SU-DHL-6 (cell line): ENCODE results near the gene AGAP1.

Experiments
- H2AFZ ChIP-seq: fragments of 200-600 bp; sonication (generic); 2 replicates; pipeline ENCODE4 v1.6.1; 2014; ENCODE audit warnings: low read depth, mild to moderate bottlenecking, moderate library complexity, mixed read lengths, antibody characterized with exemption, low read length; ENCODE audit not compliant: severe bottlenecking
- H3F3A ChIP-seq: fragments of 200-600 bp; shearing (Covaris generic); 2 replicates; pipeline ENCODE4 v1.6.0; 2016; ENCODE audit warnings: antibody characterized with exemption, mild to moderate bottlenecking; ENCODE audit not compliant: insufficient read depth
- H3K27ac ChIP-seq: fragments of 200-600 bp; sonication (generic); 2 replicates; pipeline ENCODE4 v1.5.1; 2016; ENCODE audit warnings: low read depth, mild to moderate bottlenecking, low read length, moderate library complexity, mixed read lengths
- H3K27me3 ChIP-seq: fragments of 200-600 bp; sonication (generic), shearing (Covaris generic); 2 replicates; pipeline ENCODE4 v1.6.0; 2014; ENCODE audit warnings: mild to moderate bottlenecking, low read length
- H3K36me3 ChIP-seq: fragments of 200-600 bp; sonication (generic); 2 replicates; pipeline ENCODE4 v1.6.1; 2014; ENCODE audit warnings: mild to moderate bottlenecking, low read length, mixed read lengths
- H3K4me2 ChIP-seq: fragments of 300-600, 200-600 bp; shearing (Covaris generic), sonication (generic); 2 replicates; pipeline ENCODE4 v1.6.0; 2014; ENCODE audit warnings: low read length, low read depth, mild to moderate bottlenecking; ENCODE audit not compliant: poor library complexity, severe bottlenecking
- H3K4me3 ChIP-seq: fragments of 200-600 bp; sonication (generic); 2 replicates; pipeline ENCODE4 v1.5.1; 2014; ENCODE audit warnings: antibody characterized with exemption, low read length, mild to moderate bottlenecking, mixed read lengths; ENCODE audit not compliant: insufficient read depth, poor library complexity, severe bottlenecking
- H3K79me2 ChIP-seq: fragments of 200-600 bp; sonication (generic); 2 replicates; pipeline ENCODE4 v1.6.1; 2014; ENCODE audit warnings: mild to moderate bottlenecking, low read length, moderate library complexity; ENCODE audit not compliant: insufficient read depth
- H3K9ac ChIP-seq: fragments of 200-600 bp; sonication (generic); 2 replicates; pipeline ENCODE4 v1.7.0; 2014; ENCODE audit warnings: mild to moderate bottlenecking, low read length
- H3K9me2 ChIP-seq: fragments of 200-600 bp; sonication (generic); replicated peaks from 2 replicates; pipeline ENCODE4 v1.6.1; 2014; ENCODE audit warnings: low read length; ENCODE audit not compliant: insufficient read depth
- H3K9me3 ChIP-seq: fragments of 200-600 bp; sonication (generic); 2 replicates; pipeline ENCODE4 v1.6.1; 2014; ENCODE audit warnings: low read length, mixed read lengths; ENCODE audit not compliant: insufficient read depth
- H4K20me1 ChIP-seq: fragments of 200-600 bp; sonication (generic); 2 replicates; pipeline ENCODE4 v1.6.1; 2014; ENCODE audit warnings: low read depth, mild to moderate bottlenecking, antibody characterized with exemption, low read length, moderate library complexity, mixed read lengths
- EZH2phosphoT487 ChIP-seq: fragments of 200-600 bp; sonication (generic), shearing (Covaris generic); conservative IDR thresholded peaks from 2 replicates; pipeline ENCODE4 v1.6.1; 2018; ENCODE audit warnings: mild to moderate bottlenecking, antibody characterized with exemption, low read length, moderate library complexity, mixed read lengths
- TF ChIP-seq, protein P1 (sequence below): fragments of 200-600 bp; sonication (generic); IDR thresholded peaks from one replicate; pipeline ENCODE4 v1.5.1; 2017; ENCODE audit warnings: antibody characterized with exemption, mild to moderate bottlenecking, low read length, moderate library complexity; ENCODE audit not compliant: insufficient read depth, poor library complexity, severe bottlenecking

AGAP1 gene

DNA sequence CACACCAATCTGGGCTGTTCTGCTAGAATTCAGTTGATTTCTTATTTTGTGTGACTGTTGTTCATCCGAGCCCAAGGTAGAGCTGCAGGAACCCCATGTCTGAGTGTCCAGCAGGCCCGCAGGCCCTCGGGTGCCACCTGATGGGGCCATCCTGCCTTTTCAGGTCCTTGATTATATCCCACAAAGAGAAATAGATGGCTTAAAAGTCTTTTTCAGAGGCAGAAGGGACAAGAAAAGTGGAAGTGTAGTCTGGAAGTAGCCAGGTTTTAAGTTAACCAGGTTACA, 52.2 kb downstream of the AGAP1 start:
- Histone ChIP-seq H3K27me3 (no peaks in the 10 kb centered on the region), H3K9me2 (no peaks in the 10 kb centered on the region), H4K20me1 (no peaks in the 10 kb centered on the region), H3K9me3 (no peaks in the 10 kb centered on the region), H3K36me3 (no peaks in the 10 kb centered on the region), H3K9ac (no peak overlapping the region), H2AFZ (no peak overlapping the region), H3K4me2 (no peak overlapping the region), H3K79me2 (no peaks in the 10 kb centered on the region), H3K27ac (no peak overlapping the region), H3K4me3 (no peak overlapping the region), H3F3A (no peaks in the 10 kb centered on the region)
- no peak for TF ChIP-seq EZH2phosphoT487
- TF ChIP-seq, protein P1, sequence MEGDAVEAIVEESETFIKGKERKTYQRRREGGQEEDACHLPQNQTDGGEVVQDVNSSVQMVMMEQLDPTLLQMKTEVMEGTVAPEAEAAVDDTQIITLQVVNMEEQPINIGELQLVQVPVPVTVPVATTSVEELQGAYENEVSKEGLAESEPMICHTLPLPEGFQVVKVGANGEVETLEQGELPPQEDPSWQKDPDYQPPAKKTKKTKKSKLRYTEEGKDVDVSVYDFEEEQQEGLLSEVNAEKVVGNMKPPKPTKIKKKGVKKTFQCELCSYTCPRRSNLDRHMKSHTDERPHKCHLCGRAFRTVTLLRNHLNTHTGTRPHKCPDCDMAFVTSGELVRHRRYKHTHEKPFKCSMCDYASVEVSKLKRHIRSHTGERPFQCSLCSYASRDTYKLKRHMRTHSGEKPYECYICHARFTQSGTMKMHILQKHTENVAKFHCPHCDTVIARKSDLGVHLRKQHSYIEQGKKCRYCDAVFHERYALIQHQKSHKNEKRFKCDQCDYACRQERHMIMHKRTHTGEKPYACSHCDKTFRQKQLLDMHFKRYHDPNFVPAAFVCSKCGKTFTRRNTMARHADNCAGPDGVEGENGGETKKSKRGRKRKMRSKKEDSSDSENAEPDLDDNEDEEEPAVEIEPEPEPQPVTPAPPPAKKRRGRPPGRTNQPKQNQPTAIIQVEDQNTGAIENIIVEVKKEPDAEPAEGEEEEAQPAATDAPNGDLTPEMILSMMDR: no peak

DNA sequence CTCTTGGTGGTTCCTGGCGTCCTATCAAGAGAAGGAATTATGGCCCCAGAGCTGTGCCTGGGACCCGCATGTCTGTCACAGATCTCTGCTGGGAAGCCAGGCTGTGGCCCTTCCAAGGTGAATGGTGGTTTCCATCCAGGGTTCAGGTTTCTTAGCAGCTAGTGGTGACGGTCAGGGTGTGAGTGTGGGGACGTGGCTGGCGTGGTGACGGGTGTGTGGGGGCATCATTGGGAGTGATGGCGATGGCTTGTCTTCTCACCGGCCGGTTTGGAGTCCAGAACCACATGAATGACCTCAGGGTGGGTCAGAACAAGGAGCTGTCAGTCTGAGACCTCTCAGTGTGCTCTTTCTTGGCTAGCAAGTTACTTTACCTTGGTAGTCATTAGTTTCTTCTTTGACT, 52.6 kb downstream of the AGAP1 start:
- H3K9me3 ChIP-seq: no peaks in the 10 kb centered on the region
- no peaks in the 10 kb centered on the region for H3K36me3 ChIP-seq
- no peaks in the 10 kb centered on the region for H3K9me2 ChIP-seq
- H3F3A ChIP-seq: no peaks in the 10 kb centered on the region
- no peaks in the 10 kb centered on the region for H3K27me3 ChIP-seq
- no peak overlapping the region for H3K9ac ChIP-seq
- H2AFZ ChIP-seq: no peak overlapping the region
- H3K4me3 ChIP-seq: no peak overlapping the region
- no peaks in the 10 kb centered on the region for H4K20me1 ChIP-seq
- H3K27ac ChIP-seq: no peak overlapping the region
- TF ChIP-seq, protein P1: no peak
- TF ChIP-seq EZH2phosphoT487: no peak
- H3K4me2 ChIP-seq: no peak overlapping the region
- no peaks in the 10 kb centered on the region for H3K79me2 ChIP-seq

DNA sequence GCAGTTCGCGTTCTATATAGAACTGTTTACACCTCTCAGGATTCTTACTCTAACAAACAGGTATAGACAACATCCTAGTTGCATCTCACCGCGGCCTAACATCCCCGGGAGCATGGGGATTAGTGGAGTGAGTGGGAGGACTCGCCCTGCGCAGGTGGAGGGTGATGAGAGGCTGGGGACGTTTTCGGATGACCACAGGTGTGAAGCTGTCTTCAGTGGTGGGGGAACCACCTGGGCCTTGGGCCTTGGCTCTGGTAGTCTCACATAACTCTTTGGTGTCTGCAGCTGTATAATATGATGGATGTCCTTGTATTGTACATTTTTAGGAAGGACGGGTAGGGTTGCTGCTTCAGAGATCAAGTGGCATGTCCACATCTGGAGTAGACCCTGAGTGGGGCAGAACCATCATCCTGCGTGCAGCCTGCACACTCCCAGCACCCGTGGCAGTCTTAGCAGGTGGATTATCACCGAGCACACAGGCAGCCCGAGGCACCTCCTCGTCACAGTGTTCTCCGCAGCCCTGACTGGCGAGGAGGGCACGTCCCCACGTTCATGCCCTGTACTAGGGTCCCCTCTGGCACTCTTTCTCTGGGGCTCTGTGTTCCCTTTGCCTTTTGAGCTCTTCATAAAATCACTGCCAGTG, 56.0 kb downstream of the AGAP1 start:
- no peaks in the 10 kb centered on the region for H4K20me1 ChIP-seq

More for the DNA sequence above, 56.0 kb downstream of the AGAP1 start:
- Histone ChIP-seq H3K79me2 (no peaks in the 10 kb centered on the region), H3K27ac (no peak overlapping the region), H3K4me2 (no peak overlapping the region), H3K9me2 (no peaks in the 10 kb centered on the region), H3F3A (no peaks in the 10 kb centered on the region), H2AFZ (no peak overlapping the region), H3K9me3 (no peaks in the 10 kb centered on the region), H3K27me3 (no peaks in the 10 kb centered on the region), H3K9ac (no peak overlapping the region), H3K4me3 (no peak overlapping the region), H3K36me3 (no peaks in the 10 kb centered on the region)
- TF ChIP-seq, protein P1: no peak
- TF ChIP-seq EZH2phosphoT487: no peak
